ENCODE data around the gene CAPN13.

The CAPN13 gene

GRCh38 chr2:30741576-30741975 lies 65.7 kb downstream of the CAPN13 start:
- TF ChIP-seq CREB1 (IDR thresholded peaks at IDR 0.05; ENCODE audit: low read depth) (no peak), RAD21 (IDR thresholded peaks at IDR 0.05; ENCODE audit: low read depth) (no peak), YY1 (IDR thresholded peaks at IDR 0.05; ENCODE audit: low read depth) (no peak), USF1 (IDR thresholded peaks at IDR 0.05) (no peak), TEAD4 (IDR thresholded peaks at IDR 0.05) (no peak), MAX (IDR thresholded peaks at IDR 0.05) (no peak), FOXM1 (IDR thresholded peaks at IDR 0.05; ENCODE audit: borderline replicate concordance, low read depth) (no peak), TAF1 (IDR thresholded peaks at IDR 0.05; ENCODE audit: low read depth) (no peak), REST (IDR thresholded peaks at IDR 0.05; ENCODE audit: low read depth) (no peak), NFIC (IDR thresholded peaks at IDR 0.05) (no peak), EGR1 (IDR thresholded peaks at IDR 0.05) (no peak), TCF12 (IDR thresholded peaks at IDR 0.05; ENCODE audit: low read depth) (no peak), EP300 (IDR thresholded peaks at IDR 0.05; ENCODE audit: borderline replicate concordance) (no peak), CEBPB (IDR thresholded peaks at IDR 0.05) (no peak), ZBTB7A (IDR thresholded peaks at IDR 0.05; ENCODE audit: low read depth) (no peak)

- TF ChIP-seq CEBPB (IDR thresholded peaks at IDR 0.05) (no peak), NFIC (IDR thresholded peaks at IDR 0.05) (no peak), TEAD4 (IDR thresholded peaks at IDR 0.05) (no peak), RAD21 (IDR thresholded peaks at IDR 0.05; ENCODE audit: low read depth) (no peak), YY1 (IDR thresholded peaks at IDR 0.05; ENCODE audit: low read depth) (no peak)
Observed at GRCh38 chr2:30738141-30738911, 68.9 kb downstream of the CAPN13 start.

GRCh38 chr2:30737326-30737610 lies 70.0 kb downstream of the CAPN13 start:
- TF ChIP-seq EGR1 (IDR thresholded peaks at IDR 0.05) (no peak), ZBTB7A (IDR thresholded peaks at IDR 0.05; ENCODE audit: low read depth) (no peak), YY1 (IDR thresholded peaks at IDR 0.05; ENCODE audit: low read depth) (no peak), MAX (IDR thresholded peaks at IDR 0.05) (no peak), CREB1 (IDR thresholded peaks at IDR 0.05; ENCODE audit: low read depth) (no peak), TAF1 (IDR thresholded peaks at IDR 0.05; ENCODE audit: low read depth) (no peak), REST (IDR thresholded peaks at IDR 0.05; ENCODE audit: low read depth) (no peak), RAD21 (IDR thresholded peaks at IDR 0.05; ENCODE audit: low read depth) (no peak), CEBPB (IDR thresholded peaks at IDR 0.05) (no peak), TCF12 (IDR thresholded peaks at IDR 0.05; ENCODE audit: low read depth) (no peak), USF1 (IDR thresholded peaks at IDR 0.05) (no peak), TEAD4 (IDR thresholded peaks at IDR 0.05) (no peak), FOXM1 (IDR thresholded peaks at IDR 0.05; ENCODE audit: borderline replicate concordance, low read depth) (no peak), EP300 (IDR thresholded peaks at IDR 0.05; ENCODE audit: borderline replicate concordance) (no peak), NFIC (IDR thresholded peaks at IDR 0.05) (no peak)

GRCh38 chr2:30736461-30737325 lies 70.6 kb downstream of the CAPN13 start:
- no peak for TF ChIP-seq EGR1 (IDR thresholded peaks at IDR 0.05)
- no peak for TF ChIP-seq RAD21 (IDR thresholded peaks at IDR 0.05; ENCODE audit: low read depth)
- peak; percentile 42; the same call in 1 of the 2 replicates for TF ChIP-seq NFIC (IDR thresholded peaks at IDR 0.05)
- TF ChIP-seq MAX (IDR thresholded peaks at IDR 0.05) = no peak
- TF ChIP-seq YY1 (IDR thresholded peaks at IDR 0.05; ENCODE audit: low read depth) = no peak

GRCh38 chr2:30733876-30734520 lies 73.2 kb downstream of the CAPN13 start:
- TF ChIP-seq REST (IDR thresholded peaks at IDR 0.05; ENCODE audit: low read depth) = no peak
- TF ChIP-seq TAF1 (IDR thresholded peaks at IDR 0.05; ENCODE audit: low read depth) = no peak
- TF ChIP-seq TEAD4 (IDR thresholded peaks at IDR 0.05) = no peak
- no peak for TF ChIP-seq CEBPB (IDR thresholded peaks at IDR 0.05)
- TF ChIP-seq FOXM1 (IDR thresholded peaks at IDR 0.05; ENCODE audit: borderline replicate concordance, low read depth) = no peak
- no peak for TF ChIP-seq USF1 (IDR thresholded peaks at IDR 0.05)
